A549 treated with GW870086 at 1 μM for 4 hours (cell line): ENCODE results near the gene ADGRL1. TPM values are rescaled to one million over a fixed set of nuclear protein-coding genes. Genes with fewer than 3 reads are reported as not detected.

ENCODE experiments used
- total RNA-seq: library from RNA; stranded (reverse); fragments of 200-300 nt; extraction: Qiagen RNA extraction; gene quantifications from 5 replicates; pipeline ENCODE4 v1.2.3, GENCODE V29; 2022; ENCODE audit warnings: low read depth

Gene ADGRL1
- 3.4 to 6.2 TPM (median 4.8 TPM) in 5 replicates for total RNA-seq

DNA sequence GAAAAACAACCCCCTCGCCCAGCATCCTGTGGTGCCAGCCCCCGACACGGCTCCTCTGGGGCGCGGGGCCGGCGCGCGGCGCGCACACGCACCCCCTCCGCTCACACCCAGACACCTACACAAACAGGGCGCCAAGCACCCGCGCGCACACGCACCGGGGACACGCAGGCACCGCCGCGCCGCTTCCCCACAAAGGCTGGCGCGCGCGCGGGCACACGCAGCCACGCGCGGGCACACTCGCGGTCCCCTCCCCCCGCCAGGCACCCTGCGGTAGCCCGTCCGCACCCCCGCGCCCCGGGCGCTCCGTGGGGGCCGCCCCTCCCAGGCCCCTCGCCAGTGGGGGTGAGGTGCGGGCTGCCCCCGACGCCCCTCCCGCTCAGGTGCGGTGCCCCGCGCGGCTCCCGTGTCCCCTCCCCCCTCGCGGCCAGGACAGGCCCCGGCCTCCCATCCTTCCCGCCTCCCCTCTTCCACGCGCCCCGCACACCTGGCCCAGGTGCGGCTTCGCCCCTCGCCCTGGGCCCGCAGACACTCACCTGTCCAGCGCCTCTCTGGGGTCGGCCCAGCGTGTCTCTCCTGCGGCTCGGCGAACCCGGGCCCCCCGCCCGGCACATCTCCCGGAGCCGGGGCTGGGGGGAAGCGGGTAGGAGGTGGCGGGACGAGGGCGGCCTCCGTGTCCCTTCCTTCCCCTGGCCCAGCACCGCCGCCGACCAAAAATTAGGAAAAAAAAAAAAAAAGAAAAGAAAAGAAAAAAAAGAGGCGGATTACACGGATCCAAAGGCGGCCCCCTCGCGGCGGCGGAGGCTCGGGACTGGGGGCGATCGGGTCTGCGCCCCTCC is at the start of gene ADGRL1:
Gene ADGRL1, minus strand, starts transcription at position 718 of the 836 bp plus-strand sequence. CDS start 22,567 bp downstream, outside the sequence.

DNA sequence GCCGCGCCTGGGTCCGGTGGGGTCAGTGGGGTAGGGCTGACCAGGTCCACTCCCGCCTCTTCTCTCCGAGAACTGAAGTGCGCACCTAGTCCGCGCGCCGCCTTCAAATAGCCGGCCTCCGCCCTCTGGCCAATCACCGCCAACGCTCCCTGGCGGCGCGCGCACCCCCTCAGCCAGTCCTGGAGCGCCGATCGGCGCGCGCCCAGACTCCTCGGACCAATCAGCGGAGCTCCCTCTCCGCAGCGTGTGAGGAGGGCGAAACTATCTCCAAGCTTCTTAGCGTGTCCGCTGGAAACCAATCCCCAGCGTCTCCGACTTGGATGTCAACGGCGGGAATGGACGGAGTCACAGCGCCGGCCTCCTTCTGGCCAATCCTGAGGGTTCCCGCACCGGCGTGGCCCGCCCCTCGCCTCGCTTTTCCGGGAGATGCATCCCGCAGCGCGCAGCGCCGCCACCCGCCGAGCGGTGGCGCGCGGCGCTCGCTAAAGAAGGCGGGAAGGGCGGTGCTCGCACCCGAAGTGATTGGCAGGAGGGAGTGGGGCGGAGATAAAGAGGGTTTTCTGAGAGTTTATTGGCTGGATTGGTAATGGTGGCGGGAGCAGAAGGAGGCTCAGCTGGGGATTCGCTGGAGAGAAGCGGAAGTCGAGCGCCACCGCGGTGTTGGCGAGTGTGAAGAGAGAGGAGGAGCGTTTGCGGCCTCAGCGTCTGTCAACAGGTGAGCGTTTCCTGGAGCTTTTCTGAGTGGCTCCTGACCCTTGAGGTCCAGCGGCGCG is 69.3 kb downstream of the ADGRL1 start, which contains the start of gene ASF1B:
Gene ASF1B, minus strand, starts transcription at position 81 of the 773 bp plus-strand sequence. CDS start 133 bp downstream, outside the sequence.

DNA sequence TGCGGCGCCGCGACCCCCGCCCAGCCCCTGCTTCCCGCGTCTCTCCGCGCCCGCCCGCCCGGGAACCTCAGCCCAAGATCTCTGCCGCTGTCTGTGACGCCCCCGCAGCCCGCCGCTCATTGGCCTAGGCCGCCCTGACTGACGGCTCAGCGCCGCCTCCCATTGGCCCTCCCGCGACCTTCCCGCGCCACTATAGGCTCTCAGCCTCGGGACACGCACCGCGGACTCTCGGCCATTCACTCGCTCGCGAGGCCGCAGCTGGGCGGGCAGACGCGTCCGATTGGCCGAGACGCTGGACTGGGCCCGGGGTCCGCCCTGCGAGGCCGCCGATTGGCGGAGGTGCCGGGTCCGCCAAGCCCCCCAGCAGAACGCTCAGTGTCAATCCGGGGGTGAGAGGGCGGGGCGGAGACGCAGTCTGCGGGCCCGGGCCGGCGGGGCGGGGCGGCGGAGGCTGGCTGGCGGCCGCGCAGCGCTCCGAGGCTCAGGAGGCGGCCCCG is 88.3 kb downstream of the ADGRL1 start, which contains the start of gene PRKACA:
Gene PRKACA, minus strand, starts transcription at position 95 of the 497 bp plus-strand sequence. CDS start 215 bp downstream, outside the sequence.

Other genes with a start within 250 kb of the ADGRL1 start
- 4.2 to 6.1 TPM (median 5.1 TPM) in 5 replicates for gene RFX1, start 199.8 kb downstream of the ADGRL1 start, total RNA-seq
- not detected in 5 replicates for gene RLN3, start 178.0 kb downstream of the ADGRL1 start, total RNA-seq
- 8.3 to 10.3 TPM (median 9.6 TPM) in 5 replicates for gene IL27RA, start 174.4 kb downstream of the ADGRL1 start, total RNA-seq
- gene PALM3, start 144.1 kb downstream of the ADGRL1 start, total RNA-seq = 1.7 to 3.1 TPM (median 1.8 TPM) in 5 replicates
- 2.3 to 4.2 TPM (median 3.9 TPM) in 5 replicates for gene MISP3, start 133.4 kb downstream of the ADGRL1 start, total RNA-seq
- not detected in 5 replicates for gene C19orf67, start 120.4 kb downstream of the ADGRL1 start, total RNA-seq
- 28.6 to 41.4 TPM (median 36.4 TPM) in 5 replicates for gene SAMD1, start 115.4 kb downstream of the ADGRL1 start, total RNA-seq
- 28.1 to 36.6 TPM (median 32.7 TPM) in 5 replicates for gene PRKACA, start 88.4 kb downstream of the ADGRL1 start, total RNA-seq
- gene ASF1B, start 69.6 kb downstream of the ADGRL1 start, total RNA-seq = 29.1 to 32.6 TPM (median 30.7 TPM) in 5 replicates
- gene ADGRE5, start 175.3 kb upstream of the ADGRL1 start, total RNA-seq = 67.2 to 96.2 TPM (median 90.4 TPM) in 5 replicates
- 117 to 136 TPM (median 127 TPM) in 5 replicates for gene DDX39A, start 213.2 kb upstream of the ADGRL1 start, total RNA-seq
- gene PKN1, start 227.1 kb upstream of the ADGRL1 start, total RNA-seq = 65.5 to 79.7 TPM (median 74.4 TPM) in 5 replicates